Measurements from ENCODE around the gene TNFAIP3.

DNA sequence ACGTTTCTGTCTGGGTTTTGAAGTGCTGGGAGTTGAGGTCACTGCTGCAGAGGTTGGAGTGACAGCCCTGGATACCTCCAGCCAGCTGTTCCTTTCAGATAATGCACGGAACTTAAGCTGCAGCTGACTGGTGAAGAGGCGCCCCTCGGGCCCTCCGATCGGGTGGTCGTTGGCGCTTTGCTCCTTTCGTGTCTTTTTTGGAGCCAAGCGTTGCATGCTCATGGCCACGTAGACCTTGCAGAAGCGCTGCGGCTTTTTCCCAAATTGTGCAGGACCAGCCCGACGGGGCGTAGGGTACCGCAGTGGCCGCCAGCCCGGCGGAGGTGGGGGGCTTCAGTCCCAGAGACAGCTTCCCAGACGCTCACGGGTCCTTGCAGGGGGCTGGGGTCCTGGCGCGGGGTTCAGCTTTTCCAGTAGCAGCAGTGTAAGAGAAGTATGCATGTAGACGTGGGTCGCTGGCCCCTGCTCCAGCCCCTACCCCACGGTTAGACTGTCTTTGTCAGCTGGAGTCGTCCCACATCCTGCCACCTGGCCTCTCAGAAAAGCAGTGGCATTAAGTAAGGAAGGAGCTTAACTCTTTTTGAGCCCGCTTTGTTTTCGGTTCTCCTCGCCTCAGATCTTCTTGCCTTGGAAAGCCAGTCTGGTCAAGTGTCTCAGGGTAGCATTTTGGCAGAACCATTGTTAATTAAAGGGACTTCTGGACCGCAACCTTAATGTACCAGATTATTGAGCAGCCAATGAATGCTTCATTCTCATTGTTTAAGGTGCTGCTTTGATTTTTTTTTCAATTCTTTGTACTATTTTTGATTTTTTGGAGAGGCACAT, 838 bp downstream of the TNFAIP3 start:
- no peak for TF ChIP-seq POLR2AphosphoS5 (IDR thresholded peaks at IDR 0.05; ENCODE audit: insufficient read depth, low read depth, low read length)
- TF ChIP-seq POLR2A (IDR thresholded peaks at IDR 0.05; ENCODE audit: low read depth, low read length), result no peak
- TF ChIP-seq, protein P1, sequence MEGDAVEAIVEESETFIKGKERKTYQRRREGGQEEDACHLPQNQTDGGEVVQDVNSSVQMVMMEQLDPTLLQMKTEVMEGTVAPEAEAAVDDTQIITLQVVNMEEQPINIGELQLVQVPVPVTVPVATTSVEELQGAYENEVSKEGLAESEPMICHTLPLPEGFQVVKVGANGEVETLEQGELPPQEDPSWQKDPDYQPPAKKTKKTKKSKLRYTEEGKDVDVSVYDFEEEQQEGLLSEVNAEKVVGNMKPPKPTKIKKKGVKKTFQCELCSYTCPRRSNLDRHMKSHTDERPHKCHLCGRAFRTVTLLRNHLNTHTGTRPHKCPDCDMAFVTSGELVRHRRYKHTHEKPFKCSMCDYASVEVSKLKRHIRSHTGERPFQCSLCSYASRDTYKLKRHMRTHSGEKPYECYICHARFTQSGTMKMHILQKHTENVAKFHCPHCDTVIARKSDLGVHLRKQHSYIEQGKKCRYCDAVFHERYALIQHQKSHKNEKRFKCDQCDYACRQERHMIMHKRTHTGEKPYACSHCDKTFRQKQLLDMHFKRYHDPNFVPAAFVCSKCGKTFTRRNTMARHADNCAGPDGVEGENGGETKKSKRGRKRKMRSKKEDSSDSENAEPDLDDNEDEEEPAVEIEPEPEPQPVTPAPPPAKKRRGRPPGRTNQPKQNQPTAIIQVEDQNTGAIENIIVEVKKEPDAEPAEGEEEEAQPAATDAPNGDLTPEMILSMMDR (IDR thresholded peaks at IDR 0.05; ENCODE audit: extremely low read depth in 1 of 2, insufficient read depth in 1 of 2, low read depth in 1 of 2, low read length in 2 of 2), result no peak
- no peak for TF ChIP-seq EZH2 (IDR thresholded peaks at IDR 0.05; ENCODE audit: borderline replicate concordance, low read depth, low read length, severe bottlenecking)
- TF ChIP-seq MYC (IDR thresholded peaks at IDR 0.05; ENCODE audit: low read depth, low read length), result no peak
- TF ChIP-seq FOS (IDR thresholded peaks at IDR 0.05; ENCODE audit: borderline replicate concordance, insufficient read depth, low read length), result no peak
- TF ChIP-seq JUN (IDR thresholded peaks at IDR 0.05; ENCODE audit: borderline replicate concordance, insufficient read depth, insufficient read length, low read depth), result no peak
- TF ChIP-seq GATA2 (IDR thresholded peaks at IDR 0.05; ENCODE audit: insufficient read depth, insufficient read length, low read depth, low read length), result no peak
- TF ChIP-seq, protein P2, sequence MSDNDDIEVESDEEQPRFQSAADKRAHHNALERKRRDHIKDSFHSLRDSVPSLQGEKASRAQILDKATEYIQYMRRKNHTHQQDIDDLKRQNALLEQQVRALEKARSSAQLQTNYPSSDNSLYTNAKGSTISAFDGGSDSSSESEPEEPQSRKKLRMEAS (IDR thresholded peaks at IDR 0.05; ENCODE audit: insufficient read depth, insufficient read length), result no peak
